Vagina (tissue), 2 donors: ENCODE measurements around the gene XRCC4.

ENCODE experiments used
- CTCF ChIP-seq, 3 experiments: fragments of 450-650 bp in 2 of 3; fragments of 200-600 bp in 1 of 3; sonication (generic) in 1 of 3; IDR thresholded peaks; one replicate each; pipeline ENCODE4 v1.5.1; 2017 to 2019; ENCODE audit warnings: antibody characterized with exemption in 3 of 3, mild to moderate bottlenecking in 2 of 3, moderate library complexity in 2 of 3
- POLR2A ChIP-seq, 2 donors: fragments of 450-650 bp; IDR thresholded peaks; one replicate each; pipeline ENCODE4 v1.6.1; 2017; ENCODE audit warnings: antibody characterized with exemption in 2 of 2, mild to moderate bottlenecking in 2 of 2, moderate library complexity in 2 of 2
- POLR2AphosphoS5 ChIP-seq, 2 donors: sonication (generic); formaldehyde crosslinking; IDR thresholded peaks; one replicate each; pipeline ENCODE4 v1.9.0; 2017; ENCODE audit warnings: antibody characterized with exemption in 2 of 2, mild to moderate bottlenecking in 2 of 2, low read depth in 1 of 2; ENCODE audit not compliant: insufficient read depth in 1 of 2

DNA sequence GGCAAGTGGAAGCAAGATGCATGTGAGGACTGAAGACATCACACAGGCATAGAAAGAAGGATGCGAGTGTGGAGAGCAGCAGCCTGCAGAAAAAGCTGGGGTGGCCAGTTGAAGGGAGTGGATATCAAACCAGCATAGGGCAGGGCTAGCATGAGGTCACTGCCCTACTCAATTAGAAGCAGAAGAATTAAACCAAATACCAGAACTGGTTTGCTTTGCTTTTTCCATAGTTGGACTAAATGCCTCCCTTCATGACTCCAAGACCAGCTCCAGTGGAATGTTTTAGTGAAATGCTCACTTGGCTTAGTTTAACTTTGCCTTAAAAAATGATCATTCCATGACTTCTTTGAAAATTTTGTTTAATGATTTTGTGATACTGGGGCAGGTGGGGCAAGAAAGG lies 46.0 kb upstream of the XRCC4 start:
- TF ChIP-seq CTCF (IDR thresholded peaks at IDR 0.05) (no peak), POLR2AphosphoS5 (IDR thresholded peaks at IDR 0.05; ENCODE audit: insufficient read depth in 1 of 2, low read depth in 1 of 2) (no peak), POLR2A (IDR thresholded peaks at IDR 0.05) (no peak)
